HepG2 (cell line): Measurements from ENCODE around the gene C9orf78. TPM values are rescaled to one million over a fixed set of nuclear protein-coding genes. Genes with fewer than 3 reads are reported as not detected.

Source experiments
- ERF ChIP-seq: IDR thresholded peaks from 2 replicates; pipeline ENCODE4 v1.6.1; 2018; ENCODE audit warnings: missing biosample characterization, missing genetic modification reagents
- HNF1A ChIP-seq, 2 experiments: sonication (generic) in 1 of 2; formaldehyde crosslinking in 1 of 2; IDR thresholded peaks; 2 replicates each; pipeline versions ENCODE4 v1.4.0 to v1.6.1; 2016 to 2020; ENCODE audit warnings: borderline replicate concordance in 1 of 2, low read depth in 1 of 2, mild to moderate bottlenecking in 1 of 2, missing genetic modification reagents in 1 of 2
- MAZ ChIP-seq, 2 experiments: sonication (generic) in 1 of 2; formaldehyde crosslinking in 1 of 2; IDR thresholded peaks; 2 replicates each; pipeline versions ENCODE4 v1.5.0 to v1.6.1; 2012 to 2020; ENCODE audit warnings: low read depth in 2 of 2, mild to moderate bottlenecking in 2 of 2, borderline replicate concordance in 1 of 2, improper control_type of control experiment in 1 of 2, low read length in 1 of 2, missing genetic modification reagents in 1 of 2, moderate library complexity in 1 of 2
- MED13 ChIP-seq: sonication (generic); formaldehyde crosslinking; IDR thresholded peaks from 2 replicates; pipeline ENCODE4 v1.5.0; 2020; ENCODE audit warnings: missing genetic modification reagents
- MNT ChIP-seq: fragments of 450-650 bp; IDR thresholded peaks from 2 replicates; pipeline ENCODE4 v1.6.1; 2016
- MTERF4 ChIP-seq: sonication (generic); formaldehyde crosslinking; IDR thresholded peaks from 2 replicates; pipeline ENCODE4 v1.8.0; 2023; ENCODE audit warnings: mild to moderate bottlenecking, missing genetic modification reagents
- NR2F6 ChIP-seq, 2 experiments: IDR thresholded peaks; 2 replicates each; pipeline ENCODE4 v1.6.1; 2016; ENCODE audit warnings: antibody characterized with exemption in 1 of 2, mild to moderate bottlenecking in 1 of 2
- PATZ1 ChIP-seq: sonication (generic); formaldehyde crosslinking; IDR thresholded peaks from 2 replicates; pipeline ENCODE4 v1.4.0; 2020; ENCODE audit warnings: missing genetic modification reagents
- PITX1 ChIP-seq: sonication (generic); formaldehyde crosslinking; IDR thresholded peaks from 2 replicates; pipeline ENCODE4 v1.5.1; 2020; ENCODE audit warnings: mild to moderate bottlenecking, missing genetic modification reagents
- SRF ChIP-seq: IDR thresholded peaks from 2 replicates; pipeline ENCODE4 v1.6.1; 2011; ENCODE audit warnings: mild to moderate bottlenecking, low read depth, low read length, moderate library complexity
- TAF15 ChIP-seq: fragments of 200-400 bp; formaldehyde crosslinking; IDR thresholded peaks from one replicate; pipeline ENCODE4 v1.6.1; 2018; ENCODE audit warnings: mild to moderate bottlenecking, low read depth, low read length; ENCODE audit not compliant: poor library complexity, severe bottlenecking
- ZBTB8A ChIP-seq: sonication (generic); formaldehyde crosslinking; IDR thresholded peaks from 2 replicates; pipeline ENCODE4 v1.4.0; 2020; ENCODE audit warnings: mild to moderate bottlenecking, low read depth, missing genetic modification reagents, borderline replicate concordance
- ZNF34 ChIP-seq: sonication (generic); formaldehyde crosslinking; IDR thresholded peaks from 2 replicates; pipeline ENCODE4 v1.4.0; 2020; ENCODE audit warnings: mild to moderate bottlenecking, missing genetic modification reagents, borderline replicate concordance
- ZNF556 ChIP-seq: sonication (generic); formaldehyde crosslinking; IDR thresholded peaks from 2 replicates; pipeline ENCODE4 v1.4.0; 2020; ENCODE audit warnings: mild to moderate bottlenecking, missing genetic modification reagents, borderline replicate concordance
- ZNF660 ChIP-seq: sonication (generic); formaldehyde crosslinking; IDR thresholded peaks from 2 replicates; pipeline ENCODE4 v1.5.1; 2020; ENCODE audit warnings: mild to moderate bottlenecking, low read depth, missing genetic modification reagents, borderline replicate concordance
- ZNF749 ChIP-seq: sonication (generic); formaldehyde crosslinking; IDR thresholded peaks from 2 replicates; pipeline ENCODE4 v1.8.0; 2022; ENCODE audit warnings: mild to moderate bottlenecking, missing genetic modification reagents, moderate library complexity, borderline replicate concordance
- ZNF775 ChIP-seq: sonication (generic); formaldehyde crosslinking; IDR thresholded peaks from 2 replicates; pipeline ENCODE4 v1.4.0; 2020; ENCODE audit warnings: missing genetic modification reagents, mild to moderate bottlenecking, moderate library complexity, borderline replicate concordance
- ZSCAN29 ChIP-seq: sonication (generic); formaldehyde crosslinking; conservative IDR thresholded peaks from 2 replicates; pipeline ENCODE4 v1.4.0; 2020; ENCODE audit warnings: mild to moderate bottlenecking, missing genetic modification reagents
- polyA plus RNA-seq, 8 experiments: library from polyadenylated mRNA; depleted of rRNA in 3 of 8; stranded (reverse) in 7 of 8; unstranded in 1 of 8; fragments of >200 nt; fragmentation: Illumina TruSeq in 4 of 8; extraction: Trizol in 4 of 8; gene quantifications; 2 replicates each; pipeline versions ENCODE4 v1.2.1 to v1.2.3, GENCODE V29; 2011 to 2016; ENCODE audit warnings: low read depth in 4 of 8, missing spikeins in 1 of 8, mixed read lengths in 1 of 8; ENCODE audit not compliant: insufficient read depth in 1 of 8
- total RNA-seq, 5 experiments: library from RNA; depleted of rRNA; stranded (reverse); fragments of >200 nt; fragmentation: Illumina TruSeq; extraction: Trizol; gene quantifications; 2 replicates each; pipeline ENCODE4 v1.2.3, GENCODE V29; 2016; ENCODE audit warnings: low read depth in 1 of 5

C9orf78 gene
- total and polyA plus RNA-seq, 2 of the 13 experiments (the other 11 are each of a cell fraction or from before 2014, with no cell fraction given) = 18.4 to 35.5 TPM

- TF ChIP-seq NR2F6 (IDR thresholded peaks at IDR 0.05) (no peak), NR2F6 (CRISPR knock-in tag; IDR thresholded peaks at IDR 0.05) (no peak), MNT (no peak), PATZ1 (CRISPR knock-in tag) (peak; percentile 41; the same call in 1 of the 2 replicates), HNF1A (IDR thresholded peaks at IDR 0.05; ENCODE audit: low read depth) (no peak), HNF1A (CRISPR knock-in tag; IDR thresholded peaks at IDR 0.05; ENCODE audit: borderline replicate concordance) (no peak; the same call in 1 of the 2 replicates), ERF (CRISPR knock-in tag) (peak; percentile 84), ZNF749 (CRISPR knock-in tag) (peak; percentile 44; the same call in 1 of the 2 replicates), MED13 (CRISPR knock-in tag) (no peak), ZNF556 (CRISPR knock-in tag) (peak; percentile 75; the same call in 1 of the 2 replicates), ZNF34 (CRISPR knock-in tag) (no peak), ZSCAN29 (no peak), PITX1 (no peak), ZBTB8A (CRISPR knock-in tag) (no peak), ZNF660 (CRISPR knock-in tag) (no peak), ZNF775 (CRISPR knock-in tag) (no peak), SRF (no peak), TAF15 (no peak), MTERF4 (CRISPR knock-in tag) (peak; percentile 59; the same call in 1 of the 2 replicates), MAZ (IDR thresholded peaks at IDR 0.05; ENCODE audit: borderline replicate concordance, low read depth, low read length) (no peak; the same call in 1 of the 2 replicates), MAZ (CRISPR knock-in tag; IDR thresholded peaks at IDR 0.05; ENCODE audit: low read depth) (peak; percentile 60)
Measured at GRCh38 chr9:129802833-129803675, 32.0 kb downstream of the C9orf78 start, which contains the start of gene TOR1B (continued).
